Measurements from ENCODE around the gene RNU6-9.
"Not testable (repeated sequence)": the region's sequence is repeated elsewhere in the genome, so short reads cannot be mapped to it uniquely, and the experiment has no call there.

Gene RNU6-9

GRCh38 chr19:861756-862580 is 31.3 kb upstream of the RNU6-9 start:
- DNase-seq = peak; percentile 87

GRCh38 chr19:862581-863314 is 30.5 kb upstream of the RNU6-9 start:
- peak; percentile 90 for DNase-seq

GRCh38 chr19:863315-863620 is 30.0 kb upstream of the RNU6-9 start:
- DNase-seq = no peak

DNA sequence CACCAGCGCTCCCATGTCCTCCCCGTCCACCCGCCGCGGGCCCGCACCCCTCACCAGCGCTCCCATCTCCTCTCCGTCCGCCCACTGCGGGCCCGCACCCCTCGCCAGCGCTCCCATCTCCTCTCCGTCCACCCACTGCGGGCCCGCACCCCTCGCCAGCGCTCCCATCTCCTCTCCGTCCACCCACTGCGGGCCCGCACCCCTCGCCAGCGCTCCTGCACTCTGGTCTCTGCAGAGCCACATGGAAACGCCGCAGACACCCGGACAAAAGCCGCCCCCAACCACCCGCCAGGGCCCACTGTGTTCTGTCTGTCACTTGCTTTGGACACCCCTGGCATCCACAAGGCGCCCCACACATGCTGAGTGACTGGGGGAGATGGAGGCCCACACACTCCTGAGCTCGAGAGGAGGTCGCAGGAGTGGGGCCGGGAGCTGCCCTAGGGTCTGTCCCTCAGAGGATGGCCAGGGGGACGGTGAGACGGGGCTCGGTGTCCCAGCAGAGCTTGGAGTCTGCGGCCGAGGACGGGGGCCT is 26.4 kb upstream of the RNU6-9 start:
- DNase-seq = no peak

GRCh38 chr19:867301-867793 is 25.9 kb upstream of the RNU6-9 start:
- DNase-seq = no peak

DNA sequence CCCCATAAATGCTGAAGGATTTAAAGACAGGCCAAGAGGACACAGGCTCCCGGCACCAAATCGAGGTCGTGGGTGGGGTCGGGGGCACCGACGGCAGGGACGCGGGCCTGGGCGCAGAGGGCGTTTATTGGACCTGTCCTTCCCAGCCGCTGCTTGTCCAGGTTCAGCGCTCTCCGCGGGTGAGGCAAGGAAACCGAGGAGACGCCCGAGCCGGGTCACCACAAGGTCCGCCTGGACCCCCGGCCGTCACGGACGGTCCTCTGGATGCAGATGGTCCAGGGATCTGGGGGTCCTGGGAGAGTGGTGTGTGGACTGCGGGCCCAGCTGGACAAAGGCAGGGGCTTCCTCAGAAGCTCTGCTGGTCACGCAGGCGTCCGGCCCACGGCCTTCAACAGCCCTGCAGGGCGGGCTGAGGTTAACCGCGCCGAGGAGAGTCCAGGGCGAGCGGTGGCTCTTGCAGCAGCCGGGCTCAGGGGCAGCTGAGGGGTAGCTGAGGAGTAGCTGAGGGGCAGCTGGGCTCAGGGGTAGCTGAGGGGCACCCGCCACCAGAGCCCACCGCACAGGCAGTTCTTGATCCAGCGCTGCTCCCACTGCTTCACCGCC is 25.3 kb upstream of the RNU6-9 start:
- DNase-seq = no peak

DNA sequence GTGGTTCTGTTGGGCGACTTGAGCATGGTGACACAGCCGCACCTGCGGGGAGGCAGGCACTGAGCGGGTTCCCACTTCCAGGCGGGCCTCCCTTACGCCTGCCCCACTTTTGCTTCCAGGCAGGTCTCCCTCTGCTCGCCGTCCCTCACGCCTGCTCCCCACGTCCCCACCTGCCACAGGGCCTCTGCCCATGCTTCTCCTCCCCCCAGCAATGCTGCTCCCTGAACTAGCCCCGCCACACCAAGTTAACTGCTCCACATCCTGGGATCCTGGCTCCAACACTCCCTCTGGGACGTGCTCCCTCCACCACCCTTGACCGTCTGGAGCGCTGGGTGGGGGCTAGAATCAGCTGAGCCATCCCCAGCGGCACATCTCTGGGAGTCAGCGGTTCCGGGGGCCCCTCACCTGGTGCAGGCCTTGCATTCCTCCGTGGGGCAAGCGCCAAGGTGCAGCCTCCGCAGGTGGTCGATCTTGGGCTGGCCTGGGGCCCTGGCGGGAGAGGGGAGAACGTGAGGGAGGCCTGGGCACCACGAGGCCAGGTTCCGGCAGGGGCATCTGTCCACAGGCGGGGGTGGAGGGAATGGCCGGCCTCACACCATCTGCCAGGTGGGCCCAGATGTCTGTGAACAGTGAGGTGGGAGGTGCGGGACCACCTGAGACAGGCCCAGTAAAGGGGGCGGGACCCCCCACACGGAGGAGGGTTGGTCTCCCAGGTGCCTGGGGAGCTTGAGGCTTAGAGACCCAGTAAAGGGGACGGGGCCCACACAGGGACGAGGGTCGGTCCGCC is 24.6 kb upstream of the RNU6-9 start:
- no peak for DNase-seq

DNA sequence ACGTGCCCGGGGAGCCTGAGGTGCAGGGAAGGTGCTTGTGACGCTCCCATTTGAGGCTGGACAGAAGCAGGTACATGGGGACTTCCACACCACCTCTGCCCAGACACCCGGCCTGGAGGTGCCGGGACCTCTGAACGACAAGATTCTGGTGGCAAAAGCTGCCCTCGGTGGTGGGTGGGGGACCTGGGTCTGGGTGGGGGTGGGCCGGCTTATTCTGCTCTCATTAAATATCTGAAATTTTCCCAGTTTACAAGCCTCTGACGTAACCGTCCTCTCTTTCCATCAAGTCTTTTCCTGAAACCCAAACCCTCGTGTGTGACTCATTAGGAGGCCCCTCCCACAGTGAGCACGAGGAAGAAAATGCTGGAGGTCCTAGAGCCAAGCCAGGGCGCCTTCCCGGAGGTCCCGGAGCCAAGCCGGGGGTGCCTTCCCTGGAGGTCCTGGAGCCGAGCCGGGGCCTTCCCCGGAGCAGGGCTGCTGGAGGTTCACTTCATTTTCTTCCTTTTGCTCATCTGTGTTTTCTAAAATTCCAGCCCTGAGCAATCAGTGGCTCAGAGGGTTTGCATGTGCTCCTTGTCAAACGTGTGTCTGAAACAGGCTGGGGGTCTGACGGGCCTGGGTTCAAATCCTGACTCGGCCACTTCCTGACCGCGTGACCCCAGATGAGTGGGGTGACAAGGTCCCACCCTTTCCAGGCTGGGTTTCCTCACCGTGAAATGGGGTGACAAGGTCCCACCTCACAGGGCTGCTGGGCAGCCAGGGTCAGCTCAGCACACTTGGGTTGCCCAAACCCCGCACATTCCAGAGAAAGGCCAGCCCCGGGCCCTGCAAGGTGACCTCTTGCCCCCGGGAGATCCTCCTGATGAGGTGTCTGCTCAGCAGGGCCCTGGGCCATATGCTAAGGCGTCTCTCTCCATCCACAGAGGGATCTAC is 23.8 kb upstream of the RNU6-9 start:
- DNase-seq = no peak

DNA sequence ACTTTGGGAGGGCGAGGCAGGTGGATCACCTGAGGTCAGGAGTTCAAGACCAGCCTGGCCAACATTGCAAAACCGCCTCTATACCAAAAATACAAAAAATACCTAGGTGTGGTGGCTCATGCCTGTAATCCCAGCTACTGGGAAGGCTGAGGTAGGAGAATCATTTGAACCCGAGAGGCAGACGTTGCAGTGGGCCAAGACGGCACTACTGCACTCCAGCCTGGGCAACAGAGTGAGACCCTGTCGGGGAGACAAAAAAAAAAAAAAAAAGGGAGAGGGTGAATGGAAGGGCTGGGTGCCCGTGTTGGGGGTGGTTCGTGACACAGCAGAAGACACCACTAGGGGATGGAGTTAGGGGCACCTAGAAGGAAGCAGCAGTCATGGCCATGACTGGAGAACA is 23.0 kb upstream of the RNU6-9 start:
- no peak for DNase-seq

DNA sequence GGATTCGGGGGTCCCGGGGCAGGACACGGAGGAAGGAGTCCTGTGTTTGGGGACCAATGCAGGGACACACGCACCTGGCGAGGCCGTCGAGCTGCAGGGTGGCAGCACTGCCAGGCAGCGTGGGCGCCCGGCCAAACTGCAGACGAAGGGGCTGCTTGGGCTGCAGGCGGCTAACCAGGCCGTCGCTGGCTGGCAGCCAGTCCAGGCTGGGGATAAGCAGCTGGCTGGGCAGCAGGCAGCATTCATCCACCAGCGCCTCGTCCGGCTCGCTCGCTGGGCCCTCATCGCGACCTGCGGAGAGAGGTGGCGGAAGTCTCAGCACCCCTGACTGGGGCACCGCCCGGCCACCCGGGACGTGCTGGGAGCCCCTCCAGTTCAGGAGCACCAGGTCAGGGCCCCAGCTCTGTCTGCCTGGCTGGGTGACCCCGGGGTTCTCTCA is 22.3 kb upstream of the RNU6-9 start:
- no peak for DNase-seq

DNA sequence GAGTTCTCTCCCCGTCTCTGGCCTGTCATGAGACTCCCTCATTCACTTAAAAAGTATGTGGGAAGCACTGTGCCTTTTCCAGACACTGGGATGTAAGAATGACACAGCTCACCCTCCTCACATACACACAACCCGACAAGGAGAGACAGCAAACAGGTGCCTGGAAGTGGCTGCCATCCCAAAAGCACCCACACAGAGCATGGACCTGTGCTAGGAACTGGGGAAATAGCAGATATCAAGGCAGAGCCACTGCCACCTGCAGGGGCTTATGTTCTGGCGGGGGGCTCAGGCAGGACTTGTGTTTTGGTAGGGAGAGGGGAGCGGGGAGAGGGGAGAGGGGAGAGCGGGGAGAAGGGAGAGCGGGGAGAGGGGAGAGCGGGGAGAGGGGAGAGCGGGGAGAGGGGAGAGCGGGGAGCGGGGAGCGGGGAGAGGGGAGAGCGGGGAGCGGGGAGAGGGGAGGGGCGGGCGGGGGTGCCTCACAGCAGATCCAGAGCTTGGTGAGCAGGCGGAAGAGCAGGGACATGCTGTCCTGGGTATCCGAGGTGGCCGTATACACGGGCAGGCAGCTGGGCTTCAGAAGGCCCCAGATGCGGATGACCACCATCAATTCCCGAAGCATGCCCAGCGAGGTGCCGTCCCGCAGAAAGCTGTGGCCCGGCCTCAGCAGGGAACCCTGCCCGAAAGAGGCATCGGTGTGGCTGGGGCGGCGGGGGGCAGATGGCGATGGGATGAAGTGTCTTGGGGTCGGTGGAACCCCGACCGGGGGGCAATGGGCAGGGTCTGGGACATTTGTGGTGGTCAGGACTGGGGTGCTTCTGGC is 21.6 kb upstream of the RNU6-9 start:
- no peak for DNase-seq

- DNase-seq = peak; percentile 84
Measured at GRCh38 chr19:872266-872951, 20.9 kb upstream of the RNU6-9 start.

DNA sequence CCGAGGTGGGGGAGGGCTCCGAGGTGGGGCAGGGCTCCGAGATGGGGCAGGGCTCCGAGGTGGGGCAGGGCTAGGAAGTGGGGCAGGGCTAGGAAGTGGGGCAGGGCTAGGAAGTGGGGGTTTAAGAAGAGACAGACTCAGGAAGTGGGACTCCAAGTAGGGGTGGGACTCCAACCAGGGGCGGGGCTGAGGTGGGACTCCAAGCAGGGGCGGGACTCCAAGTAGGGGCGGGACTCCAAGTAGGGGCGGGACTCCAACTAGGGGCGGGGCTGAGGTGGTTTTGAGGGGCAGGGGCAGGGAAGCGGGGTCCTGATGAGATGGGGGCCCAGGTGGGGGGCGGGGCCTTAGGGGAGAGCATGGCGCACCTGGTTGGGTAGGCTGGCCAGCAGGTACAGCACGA is 20.2 kb upstream of the RNU6-9 start:
- peak; percentile 79 for DNase-seq

DNA sequence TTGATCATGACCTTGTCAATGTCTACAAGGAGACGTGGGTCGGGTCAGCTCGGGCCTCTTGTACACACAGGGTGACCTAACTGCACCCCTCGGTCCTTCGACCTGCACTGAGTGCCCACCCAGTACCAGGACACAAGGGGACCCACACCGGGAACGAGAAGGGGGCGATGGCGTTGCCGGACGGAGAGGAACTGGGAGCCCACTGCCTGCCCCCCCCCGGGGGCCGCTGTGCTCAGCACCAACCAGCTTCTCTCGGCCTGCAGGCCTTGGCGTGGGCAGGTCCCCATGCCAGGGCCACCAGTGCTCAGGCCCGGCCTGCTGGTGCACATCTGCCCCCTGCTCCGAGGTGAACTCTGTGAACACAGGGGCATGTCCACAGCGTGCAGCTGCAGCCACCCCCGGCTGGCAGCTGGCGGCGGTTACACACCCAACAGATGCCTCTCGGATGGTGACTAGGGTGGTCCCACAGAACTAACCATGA is 19.7 kb upstream of the RNU6-9 start:
- DNase-seq = no peak

DNA sequence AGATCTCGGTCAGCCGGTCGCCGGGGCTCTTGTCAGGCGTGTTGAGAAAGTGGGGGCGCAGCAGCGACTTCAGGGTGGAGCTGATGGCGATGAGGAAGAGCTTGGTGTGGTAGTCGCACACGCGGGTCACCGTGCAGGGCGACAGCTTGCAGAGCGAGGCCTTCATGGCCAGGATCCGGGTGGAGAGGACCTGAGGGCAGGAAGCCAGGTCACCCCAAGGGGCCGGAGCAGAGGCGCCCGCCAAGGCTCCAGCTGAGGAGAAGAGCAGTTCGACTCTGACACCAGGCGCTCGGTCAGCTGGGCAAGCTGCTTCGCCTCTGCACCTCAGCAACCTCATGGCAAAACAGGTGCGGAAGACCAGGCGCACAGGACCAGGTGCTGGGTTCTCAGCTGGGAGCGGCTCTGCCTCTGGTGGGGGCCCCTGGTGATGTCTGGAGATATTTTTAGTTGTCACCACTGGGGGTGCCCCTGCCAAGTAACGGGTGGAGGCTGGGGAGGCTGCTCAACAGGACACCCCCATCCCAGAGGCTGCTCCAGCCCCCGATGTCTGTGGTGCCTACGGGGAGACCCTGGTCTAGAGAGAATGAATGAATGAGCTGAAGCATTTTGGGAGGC is 17.9 kb upstream of the RNU6-9 start:
- DNase-seq = no peak

- DNase-seq = no peak
Measured at GRCh38 chr19:876089-876488, 17.2 kb upstream of the RNU6-9 start.

GRCh38 chr19:876780-877314 is 16.4 kb upstream of the RNU6-9 start:
- DNase-seq = no peak

DNA sequence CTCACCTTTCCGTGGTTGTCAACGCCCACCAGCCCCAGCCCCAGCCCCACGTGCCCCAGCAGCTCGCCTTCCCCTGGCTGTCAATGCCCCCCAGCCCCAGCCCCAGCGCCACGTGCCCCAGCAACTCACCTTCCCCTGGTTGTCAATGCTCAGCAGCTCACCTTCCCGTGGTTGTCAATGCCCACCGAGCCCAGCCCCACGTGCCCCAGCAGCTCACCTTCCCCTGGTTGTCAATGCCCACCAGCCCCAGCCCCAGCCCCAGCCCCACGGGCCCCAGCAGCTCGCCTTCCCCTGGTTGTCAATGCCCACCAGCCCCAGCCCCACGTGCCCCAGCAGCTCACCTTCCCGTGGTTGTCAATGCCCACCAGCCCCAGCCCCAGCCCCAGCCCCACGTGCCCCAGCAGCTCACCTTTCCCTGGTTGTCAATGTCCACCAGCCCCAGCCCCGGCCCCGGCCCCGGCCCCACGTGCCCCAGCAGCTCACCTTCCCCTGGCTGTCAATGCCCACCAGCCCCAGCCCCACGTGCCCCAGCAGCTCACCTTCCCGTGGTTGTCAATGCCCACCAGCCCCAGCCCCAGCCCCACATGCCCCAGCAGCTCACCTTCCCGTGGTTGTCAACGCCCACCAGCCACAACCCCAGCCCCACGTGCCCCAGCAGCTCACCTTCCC is 15.2 kb upstream of the RNU6-9 start:
- not testable (repeated sequence) for DNase-seq

Measured in activated CD8-positive, alpha-beta memory T cell treated with anti-CD3 and anti-CD28 coated beads for 24 hours (primary cell).